Peyer's patch (tissue), 4 donors: ENCODE measurements around the gene DMBX1. TPM values are rescaled to one million over a fixed set of nuclear protein-coding genes. Genes with fewer than 3 reads are reported as not detected.

Experiments used
- DNase-seq, 3 donors: peaks; one replicate each; pipeline ENCODE4 v3.0.0-alpha.2; 2017 to 2019
- H3K27ac ChIP-seq, 4 donors: fragments of 200-600 bp; sonication (generic); one replicate each; pipeline ENCODE4 v1.5.1; 2016 to 2019
- H3K27me3 ChIP-seq, 2 donors: fragments of 200-600 bp; sonication (generic); one replicate each; pipeline ENCODE4 v1.5.1; 2019
- H3K36me3 ChIP-seq, 3 donors: fragments of 200-600 bp; sonication (generic); one replicate each; pipeline ENCODE4 v1.5.1; 2016 to 2019
- H3K4me1 ChIP-seq, 4 donors: fragments of 200-600 bp; sonication (generic); one replicate each; pipeline ENCODE4 v1.5.1; 2016 to 2019
- H3K4me3 ChIP-seq, 4 donors: fragments of 200-600 bp; sonication (generic); 1 replicate in 3 of 4; 2 replicates in 1 of 4; pipeline ENCODE4 v1.5.1; 2016 to 2019; ENCODE audit warnings: mild to moderate bottlenecking in 1 of 4
- H3K9me3 ChIP-seq, 4 donors: fragments of 200-600 bp; sonication (generic); one replicate each; pipeline ENCODE4 v1.5.1; 2016 to 2019; ENCODE audit warnings: mild to moderate bottlenecking in 1 of 4
- CTCF ChIP-seq, 6 experiments: fragments of 450-650 bp in 4 of 6; fragments of 200-600 bp in 2 of 6; sonication (generic) in 1 of 6; IDR thresholded peaks; one replicate each; pipeline ENCODE4 v1.5.1; 2017 to 2019; ENCODE audit warnings: antibody characterized with exemption in 6 of 6, mild to moderate bottlenecking in 3 of 6, moderate library complexity in 1 of 6
- POLR2A ChIP-seq, 2 donors: fragments of 450-650 bp; IDR thresholded peaks; one replicate each; pipeline ENCODE4 v1.5.1; 2017; ENCODE audit warnings: antibody characterized with exemption in 2 of 2, mild to moderate bottlenecking in 2 of 2, moderate library complexity in 2 of 2
- total RNA-seq, 4 donors: library from RNA; depleted of rRNA; stranded (reverse); fragments of >200 nt; gene quantifications; one replicate each; pipeline ENCODE4 v1.1.0, GENCODE V29; 2016

Gene DMBX1
- total RNA-seq, 4 donors from 2014 or later, result not detected

GRCh38 chr1:46510341-46510997 lies 20.8 kb downstream of the DMBX1 start:
- no peak overlapping the region for H3K4me3 ChIP-seq
- no peaks in the 10 kb centered on the region for H3K9me3 ChIP-seq
- no peak for TF ChIP-seq CTCF (IDR thresholded peaks at IDR 0.05)
- TF ChIP-seq POLR2A (IDR thresholded peaks at IDR 0.05), result no peak
- H3K4me1 ChIP-seq, result no peaks in the 10 kb centered on the region
- H3K27me3 ChIP-seq, result no peaks in the 10 kb centered on the region
- H3K27ac ChIP-seq, result no peak overlapping the region
- no peak for DNase-seq
- H3K36me3 ChIP-seq, result no peaks in the 10 kb centered on the region

- no peak for DNase-seq
Observed at GRCh38 chr1:46510998-46511365, 21.3 kb downstream of the DMBX1 start.

GRCh38 chr1:46512135-46512791 lies 22.6 kb downstream of the DMBX1 start:
- DNase-seq, result peak in 1 of 3 donors; percentile 12
- Histone ChIP-seq H3K27ac (no peak overlapping the region), H3K4me3 (no peak overlapping the region), H3K27me3 (no peaks in the 10 kb centered on the region), H3K36me3 (no peaks in the 10 kb centered on the region), H3K9me3 (no peaks in the 10 kb centered on the region), H3K4me1 (no peaks in the 10 kb centered on the region)
- TF ChIP-seq POLR2A (IDR thresholded peaks at IDR 0.05), result no peak
- no peak for TF ChIP-seq CTCF (IDR thresholded peaks at IDR 0.05)

More at GRCh38 chr1:46510998-46511365, 21.3 kb downstream of the DMBX1 start:
- Histone ChIP-seq H3K9me3 (no peaks in the 10 kb centered on the region), H3K4me3 (no peak overlapping the region), H3K4me1 (no peaks in the 10 kb centered on the region), H3K27ac (no peak overlapping the region), H3K27me3 (no peaks in the 10 kb centered on the region), H3K36me3 (no peaks in the 10 kb centered on the region)
- TF ChIP-seq POLR2A (IDR thresholded peaks at IDR 0.05) (no peak), CTCF (IDR thresholded peaks at IDR 0.05) (no peak)

GRCh38 chr1:46512792-46513190 lies 23.2 kb downstream of the DMBX1 start:
- H3K4me1 ChIP-seq, result peaks cover 0 to under 1% (median 0%) of the 10 kb centered on the region in 4 donors
- H3K9me3 ChIP-seq, result no peaks in the 10 kb centered on the region
- no peaks in the 10 kb centered on the region for H3K36me3 ChIP-seq
- no peak overlapping the region for H3K4me3 ChIP-seq
- DNase-seq, result no peak
- no peaks in the 10 kb centered on the region for H3K27me3 ChIP-seq
- TF ChIP-seq POLR2A (IDR thresholded peaks at IDR 0.05) (no peak), CTCF (IDR thresholded peaks at IDR 0.05) (no peak)
- no peak overlapping the region for H3K27ac ChIP-seq

GRCh38 chr1:46513536-46513935 lies 23.9 kb downstream of the DMBX1 start:
- DNase-seq, result peak in 1 of 3 donors; percentile 39
- H3K27me3 ChIP-seq, result no peaks in the 10 kb centered on the region

More at GRCh38 chr1:46513536-46513935, 23.9 kb downstream of the DMBX1 start:
- TF ChIP-seq POLR2A (IDR thresholded peaks at IDR 0.05), result no peak
- no peak for TF ChIP-seq CTCF (IDR thresholded peaks at IDR 0.05)
- Histone ChIP-seq H3K27ac (no peak overlapping the region), H3K4me1 (peaks cover 0 to 8% (median 0%) of the 10 kb centered on the region in 4 donors), H3K4me3 (no peak overlapping the region), H3K9me3 (no peaks in the 10 kb centered on the region), H3K36me3 (no peaks in the 10 kb centered on the region)
